HG02798 (cell line): Measurements from ENCODE around the gene RNF39.
"Not testable (repeated sequence)": the region's sequence is repeated elsewhere in the genome, so short reads cannot be mapped to it uniquely, and the experiment has no call there.

Experiments used
- ATAC-seq: cut with Tn5 transposase; IDR thresholded peaks from one replicate; pipeline ENCODE4 v1.9.1; 2021; ENCODE audit warnings: mild to moderate bottlenecking; ENCODE audit not compliant: unreplicated experiment, poor library complexity

RNF39 gene

GRCh38 chr6:30063315-30063714 is 12.3 kb downstream of the RNF39 start:
- ATAC-seq, result no peak

GRCh38 chr6:30062471-30063178 is 12.9 kb downstream of the RNF39 start:
- no peak for ATAC-seq

GRCh38 chr6:30061858-30062458 is 13.6 kb downstream of the RNF39 start:
- peak; percentile 8 for ATAC-seq

- ATAC-seq, result peak; percentile 95
These were observed 14.3 kb downstream of the RNF39 start, which contains the start of gene POLR1H for GRCh38 chr6:30061092-30061857. POLR1H (plus strand) TSS chr6:30061265; CDS start chr6:30061525, 260 bp downstream.

- ATAC-seq, result peak; percentile 22
These were observed 14.9 kb downstream of the RNF39 start for GRCh38 chr6:30060606-30061091.

- no peak for ATAC-seq
These were observed 20.1 kb downstream of the RNF39 start for GRCh38 chr6:30055513-30055912.

- ATAC-seq, result no peak
These were observed 21.9 kb downstream of the RNF39 start for GRCh38 chr6:30053682-30054081.

- no peak for ATAC-seq
These were observed 28.3 kb downstream of the RNF39 start for GRCh38 chr6:30047220-30047619.

- ATAC-seq, result no peak
These were observed 30.9 kb downstream of the RNF39 start for GRCh38 chr6:30044630-30045029.

GRCh38 chr6:30043744-30044143 is 31.8 kb downstream of the RNF39 start:
- no peak for ATAC-seq

GRCh38 chr6:30042914-30043313 is 32.7 kb downstream of the RNF39 start:
- ATAC-seq, result no peak

GRCh38 chr6:30042476-30042875 is 33.1 kb downstream of the RNF39 start:
- no peak for ATAC-seq

GRCh38 chr6:30041821-30042220 is 33.7 kb downstream of the RNF39 start:
- ATAC-seq, result no peak

GRCh38 chr6:30041221-30041620 is 34.3 kb downstream of the RNF39 start:
- ATAC-seq, result no peak

- ATAC-seq, result no peak
These were observed 38.3 kb downstream of the RNF39 start for GRCh38 chr6:30037182-30037788.

- no peak for ATAC-seq
These were observed 39.8 kb downstream of the RNF39 start for GRCh38 chr6:30035784-30036183.

GRCh38 chr6:30033440-30033839 is 42.1 kb downstream of the RNF39 start:
- ATAC-seq, result not testable (repeated sequence)

GRCh38 chr6:30031381-30031780 is 44.2 kb downstream of the RNF39 start:
- ATAC-seq, result no peak

- no peak for ATAC-seq
These were observed 46.0 kb downstream of the RNF39 start for GRCh38 chr6:30029588-30029987.

- no peak for ATAC-seq
These were observed 50.4 kb downstream of the RNF39 start for GRCh38 chr6:30025186-30025585.

- ATAC-seq, result not testable (repeated sequence)
These were observed 52.9 kb downstream of the RNF39 start for GRCh38 chr6:30022712-30023111.
